GM23248 (cell line): ENCODE data around the gene BRINP1.

Source experiments
- EZH2 ChIP-seq: fragments of 200-600 bp; sonication (generic); IDR thresholded peaks from 2 replicates; pipeline ENCODE4 v1.6.1; 2018; ENCODE audit warnings: antibody characterized with exemption, mild to moderate bottlenecking; ENCODE audit not compliant: insufficient read depth, poor library complexity, severe bottlenecking
- EZH2phosphoT487 ChIP-seq: fragments of 200-600 bp; sonication (generic); IDR thresholded peaks from 2 replicates; pipeline ENCODE4 v1.6.1; 2018; ENCODE audit warnings: antibody characterized with exemption, moderate library complexity, mild to moderate bottlenecking, low read depth; ENCODE audit not compliant: insufficient read depth

- TF ChIP-seq EZH2phosphoT487 (no peak), EZH2 (no peak)
Measured at GRCh38 chr9:119304555-119304954, 64.7 kb downstream of the BRINP1 start.
